Retina (tissue), 1 donor: ENCODE results near the gene GPR137.
"Not testable (repeated sequence)": the region's sequence is repeated elsewhere in the genome, so short reads cannot be mapped to it uniquely, and the experiment has no call there.

Experiments used
- DNase-seq: peaks from one replicate; pipeline ENCODE4 v3.0.0-alpha.2; 2016

The GPR137 gene

GRCh38 chr11:64304316-64305072, 18.8 kb downstream of the GPR137 start:
- DNase-seq: peak; percentile 93

- DNase-seq: peak; percentile 95
Measured at GRCh38 chr11:64305075-64305690, 19.5 kb downstream of the GPR137 start, which contains the start of gene ESRRA. ESRRA (plus strand) TSS chr11:64305524; CDS start chr11:64307180, 1,656 bp downstream.

- peak; percentile 74 for DNase-seq
Measured at GRCh38 chr11:64305691-64306562, 20.3 kb downstream of the GPR137 start.

- no peak for DNase-seq
Measured at GRCh38 chr11:64306563-64306875, 20.9 kb downstream of the GPR137 start.

GRCh38 chr11:64306876-64307622, 21.4 kb downstream of the GPR137 start:
- no peak for DNase-seq

GRCh38 chr11:64307795-64308194, 22.1 kb downstream of the GPR137 start:
- DNase-seq: not testable (repeated sequence)

GRCh38 chr11:64312947-64313346, 27.3 kb downstream of the GPR137 start:
- DNase-seq: no peak

- DNase-seq: no peak
Measured at GRCh38 chr11:64313491-64314145, 28.0 kb downstream of the GPR137 start.

- no peak for DNase-seq
Measured at GRCh38 chr11:64314146-64314804, 28.6 kb downstream of the GPR137 start.

GRCh38 chr11:64314805-64315561, 29.3 kb downstream of the GPR137 start:
- DNase-seq: no peak

GRCh38 chr11:64315667-64316526, 30.2 kb downstream of the GPR137 start:
- DNase-seq: not testable (repeated sequence)

GRCh38 chr11:64316672-64317324, 31.1 kb downstream of the GPR137 start:
- no peak for DNase-seq

- peak; percentile 96 for DNase-seq
Measured at GRCh38 chr11:64317325-64317960, 31.8 kb downstream of the GPR137 start, which contains the start of gene TRMT112. TRMT112 (minus strand) TSS chr11:64317559; CDS start chr11:64317526, 33 bp downstream.

- DNase-seq: peak; percentile 97
Measured at GRCh38 chr11:64317961-64318765, 32.5 kb downstream of the GPR137 start, which contains the start of gene PRDX5. PRDX5 (plus strand) TSS chr11:64318121; CDS start chr11:64318216, 95 bp downstream.

GRCh38 chr11:64318766-64319761, 33.4 kb downstream of the GPR137 start:
- no peak for DNase-seq

GRCh38 chr11:64320556-64320955, 34.9 kb downstream of the GPR137 start:
- no peak for DNase-seq
